Rectal smooth muscle tissue (tissue), 1 donor: Measurements from ENCODE around the gene RPS6KB1.
"Not testable (repeated sequence)": the region's sequence is repeated elsewhere in the genome, so short reads cannot be mapped to it uniquely, and the experiment has no call there.

Experiments used
- H3K27ac ChIP-seq: one replicate; pipeline ENCODE4 v1.7.0; 2013; ENCODE audit warnings: low read depth, low read length, inconsistent platforms
- H3K27me3 ChIP-seq: one replicate; pipeline ENCODE4 v1.7.0; 2013; ENCODE audit warnings: low read length; ENCODE audit not compliant: control insufficient read depth, insufficient read depth
- H3K36me3 ChIP-seq: one replicate; pipeline ENCODE4 v1.7.0; 2013; ENCODE audit warnings: low read length; ENCODE audit not compliant: control insufficient read depth, insufficient read depth
- H3K4me1 ChIP-seq: one replicate; pipeline ENCODE4 v1.7.0; 2013; ENCODE audit warnings: low read length; ENCODE audit not compliant: control insufficient read depth, insufficient read depth
- H3K4me3 ChIP-seq: one replicate; pipeline ENCODE4 v1.7.0; 2013; ENCODE audit warnings: low read length
- H3K9ac ChIP-seq: one replicate; pipeline ENCODE4 v1.7.0; 2013; ENCODE audit warnings: low read length

Gene RPS6KB1

DNA sequence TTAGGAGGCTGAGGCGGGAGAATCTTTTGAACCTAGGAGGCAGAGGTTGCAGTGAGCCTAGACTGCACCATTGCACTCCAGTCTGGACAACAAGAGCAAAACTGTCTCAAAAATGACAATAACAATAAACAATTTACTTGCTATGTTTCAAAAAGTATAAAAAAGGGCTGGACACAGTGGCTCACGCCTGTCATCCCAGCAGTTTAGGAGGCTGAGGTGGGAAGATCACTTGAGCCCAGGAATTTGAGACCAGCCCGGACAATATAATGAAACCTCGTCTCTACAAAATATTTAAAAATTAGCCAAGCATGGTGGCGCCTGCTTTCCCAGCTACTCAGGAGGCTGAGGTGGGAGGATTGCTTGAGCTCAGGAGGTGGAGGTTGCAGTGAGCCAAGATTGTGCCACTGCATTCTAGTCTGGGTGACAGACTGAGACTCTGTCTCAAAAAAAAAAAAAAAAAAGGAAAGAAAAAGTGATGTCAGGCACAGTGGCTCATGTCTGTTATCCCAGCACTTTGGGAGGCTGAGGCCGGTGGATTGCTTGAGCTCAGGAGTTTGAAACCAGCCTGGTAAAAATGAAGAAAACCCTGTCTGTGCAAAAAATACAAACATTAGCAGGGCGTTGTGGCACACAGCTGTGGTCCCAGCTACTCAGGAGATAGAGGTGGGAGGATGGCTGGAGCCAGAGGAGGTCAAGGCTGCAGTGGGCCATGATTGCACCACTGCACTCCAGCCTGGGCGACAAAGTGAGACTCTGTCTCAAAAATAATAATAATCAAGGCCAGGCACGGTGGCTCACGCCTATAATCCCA, 38.8 kb upstream of the RPS6KB1 start:
- not testable (repeated sequence) for H3K4me3 ChIP-seq, H3K27me3 ChIP-seq, H3K9ac ChIP-seq, H3K36me3 ChIP-seq
- Histone ChIP-seq H3K4me1 (peaks cover 15% of the 10 kb centered on the region), H3K27ac (peak overlapping the region; percentile 96)

DNA sequence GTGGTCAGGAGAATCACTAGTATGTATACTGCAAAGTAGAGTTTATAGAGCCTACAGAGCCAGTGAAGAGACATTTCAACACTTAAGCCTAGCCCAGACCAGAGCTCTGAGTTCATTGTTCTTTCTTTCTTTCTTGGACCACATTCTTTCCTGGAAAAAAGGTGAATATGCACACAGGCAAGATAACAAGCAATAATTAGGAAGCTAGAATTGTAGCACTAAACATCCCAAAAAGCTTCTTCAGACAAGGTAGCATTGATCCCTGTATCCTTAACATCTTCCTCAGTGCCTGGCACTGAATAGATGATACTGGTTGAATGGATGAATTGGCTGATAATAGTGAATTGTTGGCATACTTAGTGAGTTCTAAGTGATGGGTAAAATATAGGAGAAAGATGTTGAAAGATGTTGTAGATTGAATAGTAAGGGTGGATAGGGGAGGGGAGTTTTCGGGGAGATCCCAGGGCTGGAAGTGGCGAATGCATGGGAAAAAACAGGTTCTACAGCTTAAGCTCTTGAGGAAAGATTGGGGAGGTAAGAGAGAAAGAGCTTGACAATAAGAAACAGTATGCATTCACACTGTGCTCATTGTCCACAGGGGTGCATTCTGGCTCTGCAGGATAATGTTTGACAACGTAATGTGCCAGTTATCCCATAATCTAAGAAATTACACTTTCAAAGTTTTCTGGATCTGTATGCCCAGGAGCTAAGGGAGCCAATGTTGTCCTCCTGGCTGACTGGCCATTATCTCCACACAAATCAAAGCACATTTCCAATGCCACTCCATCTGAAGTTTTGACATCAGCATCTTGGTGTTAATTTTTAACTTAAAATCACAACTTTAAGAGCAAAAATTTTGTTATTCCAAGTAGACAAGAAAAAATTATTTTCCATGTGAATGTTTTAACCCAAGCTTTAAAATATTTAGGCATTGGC, 35.8 kb upstream of the RPS6KB1 start:
- Histone ChIP-seq H3K36me3 (no peaks in the 10 kb centered on the region), H3K9ac (no peak overlapping the region), H3K4me1 (peaks cover 5% of the 10 kb centered on the region), H3K27me3 (no peaks in the 10 kb centered on the region), H3K4me3 (no peak overlapping the region), H3K27ac (no peak overlapping the region)

DNA sequence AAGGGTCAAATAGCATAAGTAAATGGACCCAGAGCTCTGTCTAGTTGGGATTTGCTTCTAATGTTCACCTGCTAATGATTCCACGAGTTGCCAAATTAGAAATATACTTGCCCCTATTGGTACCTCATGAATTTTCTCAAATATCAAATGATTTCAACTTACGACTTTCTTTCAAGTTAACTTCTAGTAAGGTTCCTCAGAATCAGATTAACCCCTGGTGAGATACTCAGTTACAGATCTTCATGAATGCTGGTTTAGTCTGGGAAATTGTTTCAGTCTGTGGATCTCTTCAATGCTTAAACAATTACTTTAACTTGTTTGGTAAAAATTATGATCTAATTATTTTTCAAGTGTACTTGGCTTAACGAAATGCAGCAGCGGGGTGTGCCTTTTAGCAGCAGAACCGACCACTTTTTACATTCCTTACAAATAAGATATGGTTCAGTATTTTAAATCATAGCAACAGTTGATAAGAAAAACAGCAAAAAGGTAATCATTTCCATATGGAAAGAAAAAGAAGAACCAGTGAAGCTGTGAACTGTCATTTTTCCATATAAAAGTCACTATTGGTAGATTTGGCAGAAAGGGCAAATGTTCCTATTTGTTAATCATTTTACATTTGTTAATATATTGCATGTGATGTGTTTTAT, 34.6 kb upstream of the RPS6KB1 start:
- Histone ChIP-seq H3K4me1 (no peaks in the 10 kb centered on the region), H3K27me3 (no peaks in the 10 kb centered on the region), H3K9ac (no peak overlapping the region), H3K27ac (no peak overlapping the region), H3K36me3 (peaks cover 4% of the 10 kb centered on the region), H3K4me3 (no peak overlapping the region)

DNA sequence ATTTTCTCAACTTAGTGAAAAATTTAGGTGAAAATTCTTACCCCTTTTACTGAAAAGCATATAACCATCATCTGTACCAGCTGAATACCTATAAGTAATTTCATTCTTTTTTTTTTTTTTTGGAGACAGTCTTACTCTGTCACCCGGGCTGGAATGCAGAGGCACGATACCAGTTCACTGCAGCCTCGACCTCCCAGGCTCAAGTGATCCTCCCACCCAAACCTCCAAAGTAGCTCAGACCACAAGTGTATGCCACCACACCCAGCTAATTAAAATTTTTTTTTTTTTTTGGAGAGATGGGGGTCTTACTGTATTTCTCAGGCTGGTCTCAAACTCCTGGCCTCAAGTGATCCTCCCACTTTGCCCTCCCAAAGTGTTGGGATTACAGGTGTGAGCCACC, 34.0 kb upstream of the RPS6KB1 start:
- H3K4me1 ChIP-seq, result no peaks in the 10 kb centered on the region
- no peaks in the 10 kb centered on the region for H3K27me3 ChIP-seq
- H3K27ac ChIP-seq, result peak overlapping the region; percentile 9

DNA sequence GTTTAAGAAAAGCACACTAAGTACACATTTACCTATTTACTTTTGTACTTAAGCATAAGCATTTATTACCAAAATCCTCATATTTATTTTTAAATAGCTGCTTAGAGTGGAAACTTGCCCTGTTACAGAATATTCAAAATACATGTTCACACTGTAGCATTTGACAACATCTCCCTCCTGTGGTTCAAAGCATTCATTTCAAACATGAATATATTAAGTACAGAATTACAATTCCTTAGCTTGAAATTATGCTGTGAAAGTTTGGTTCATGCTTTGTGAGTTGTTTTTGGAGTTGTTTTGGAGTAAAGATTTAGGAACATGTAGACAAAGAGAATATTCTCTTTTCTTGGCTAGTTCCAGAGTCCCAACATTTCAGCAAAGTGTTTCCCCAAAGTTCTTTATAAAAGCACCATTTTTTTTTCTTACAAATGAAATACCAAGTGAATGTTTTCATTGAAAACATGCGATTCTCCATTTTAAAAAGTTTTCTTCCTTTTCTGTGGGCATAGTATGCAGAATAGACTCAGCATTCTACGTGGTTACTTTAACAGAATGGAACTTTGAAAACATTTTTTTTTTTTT, 33.4 kb upstream of the RPS6KB1 start:
- Histone ChIP-seq H3K36me3 (peaks cover 4% of the 10 kb centered on the region), H3K9ac (no peak overlapping the region), H3K4me1 (no peaks in the 10 kb centered on the region), H3K4me3 (no peak overlapping the region), H3K27ac (no peak overlapping the region), H3K27me3 (no peaks in the 10 kb centered on the region)

More for the DNA sequence above, 34.0 kb upstream of the RPS6KB1 start:
- Histone ChIP-seq H3K9ac (no peak overlapping the region), H3K4me3 (no peak overlapping the region), H3K36me3 (peaks cover 4% of the 10 kb centered on the region)

DNA sequence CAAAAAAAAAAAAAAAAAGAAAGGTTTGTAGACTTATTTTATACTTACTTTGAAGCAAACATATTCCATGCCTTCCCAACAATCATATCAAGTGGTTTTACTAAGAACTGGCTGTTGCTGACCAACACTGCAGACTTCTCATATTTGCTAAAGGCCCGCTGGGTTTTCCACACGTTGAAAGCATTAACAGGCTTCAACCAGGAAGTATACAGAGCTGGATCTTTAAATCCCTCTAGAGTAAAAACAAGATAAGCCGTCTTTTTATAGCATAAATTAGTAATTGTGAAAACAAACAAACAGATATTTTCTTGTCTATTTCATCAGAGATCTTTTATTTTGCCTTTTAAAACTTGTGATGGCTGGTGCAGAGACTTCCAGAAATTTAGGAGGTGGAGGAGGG, 29.3 kb upstream of the RPS6KB1 start:
- Histone ChIP-seq H3K27ac (no peak overlapping the region), H3K36me3 (peaks cover 4% of the 10 kb centered on the region), H3K4me3 (no peak overlapping the region), H3K27me3 (no peaks in the 10 kb centered on the region), H3K4me1 (no peaks in the 10 kb centered on the region), H3K9ac (no peak overlapping the region)

DNA sequence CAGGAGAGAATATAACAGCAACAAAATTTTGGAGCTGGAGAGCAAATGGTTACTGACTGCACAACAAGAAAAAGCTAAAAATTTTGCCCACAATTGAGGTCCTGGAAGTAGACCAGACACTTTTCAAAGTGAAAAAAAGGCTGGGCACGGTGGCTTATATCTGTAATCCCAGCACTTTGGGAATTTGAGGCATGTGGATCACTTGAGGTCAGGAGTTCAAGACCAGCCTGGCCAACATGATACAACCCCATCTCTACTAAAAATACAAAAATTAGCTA, 23.0 kb upstream of the RPS6KB1 start:
- Histone ChIP-seq H3K27me3 (no peaks in the 10 kb centered on the region), H3K27ac (no peak overlapping the region), H3K4me1 (no peaks in the 10 kb centered on the region), H3K4me3 (no peak overlapping the region), H3K36me3 (peaks cover 4% of the 10 kb centered on the region), H3K9ac (no peak overlapping the region)

DNA sequence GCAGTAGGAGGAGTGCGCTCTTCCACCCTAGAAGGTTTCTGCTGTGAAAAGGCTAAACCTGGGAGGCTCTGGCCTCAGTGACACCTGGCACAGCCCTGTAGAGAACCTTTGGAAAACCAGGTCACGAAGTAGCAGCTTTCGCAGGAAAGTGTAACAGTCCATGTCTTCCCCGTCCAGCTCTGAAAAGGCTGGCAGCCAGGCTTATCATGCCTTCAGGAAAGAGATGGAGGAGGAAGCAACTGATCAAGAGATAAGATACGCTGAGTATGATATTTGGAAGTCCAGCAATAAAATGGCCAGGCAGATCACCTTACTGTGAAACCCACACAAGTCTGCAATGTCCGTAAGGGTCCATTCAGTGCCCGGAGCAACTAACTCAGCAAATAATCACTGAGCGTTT, 22.4 kb upstream of the RPS6KB1 start:
- Histone ChIP-seq H3K27me3 (no peaks in the 10 kb centered on the region), H3K36me3 (peaks cover 4% of the 10 kb centered on the region), H3K4me3 (no peak overlapping the region), H3K9ac (no peak overlapping the region), H3K27ac (no peak overlapping the region), H3K4me1 (no peaks in the 10 kb centered on the region)

DNA sequence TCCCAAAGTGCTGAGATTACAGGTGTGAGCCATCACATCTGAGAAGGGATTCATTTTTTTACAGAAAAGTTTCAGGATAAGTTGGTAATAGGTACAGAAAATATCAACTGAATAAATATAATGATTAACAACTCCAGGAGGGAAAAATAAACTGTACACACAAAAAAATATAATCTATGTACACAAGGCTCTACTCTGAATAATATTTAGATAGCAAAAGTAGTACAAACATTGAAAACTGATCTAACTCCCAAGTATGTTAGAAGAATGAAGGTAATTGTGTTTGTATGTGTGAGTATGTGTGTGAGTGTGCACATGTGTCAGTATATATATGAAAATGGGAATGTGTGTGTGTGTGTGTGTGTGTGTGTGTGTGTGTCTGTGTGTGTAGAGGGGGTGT, 20.6 kb upstream of the RPS6KB1 start:
- H3K36me3 ChIP-seq, result peaks cover 10% of the 10 kb centered on the region
- no peaks in the 10 kb centered on the region for H3K27me3 ChIP-seq
- no peaks in the 10 kb centered on the region for H3K4me1 ChIP-seq

DNA sequence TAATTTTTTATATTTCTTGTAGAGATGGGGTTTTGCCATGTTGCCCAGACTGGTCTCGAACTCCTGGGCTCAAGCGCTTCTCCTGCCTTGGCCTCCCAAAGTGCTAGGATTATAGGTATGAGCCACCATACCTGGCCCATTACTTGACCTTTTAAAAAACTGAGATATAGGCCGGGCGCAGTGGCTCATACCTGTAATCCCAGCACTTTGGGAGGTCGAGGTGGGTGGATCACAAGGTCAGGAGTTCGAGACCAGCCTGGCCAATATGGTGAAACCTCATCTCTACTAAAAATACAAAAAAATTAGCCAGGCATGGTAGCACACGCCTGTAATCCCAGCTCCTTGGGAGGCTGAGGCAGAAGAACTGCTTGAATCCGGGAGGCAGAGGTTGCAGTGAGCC, 19.5 kb upstream of the RPS6KB1 start:
- peaks cover 13% of the 10 kb centered on the region for H3K36me3 ChIP-seq
- not testable (repeated sequence) for H3K27me3 ChIP-seq, H3K4me1 ChIP-seq, H3K27ac ChIP-seq, H3K4me3 ChIP-seq, H3K9ac ChIP-seq

More for the DNA sequence above, 20.6 kb upstream of the RPS6KB1 start:
- Histone ChIP-seq H3K4me3 (no peak overlapping the region), H3K27ac (no peak overlapping the region), H3K9ac (no peak overlapping the region)

DNA sequence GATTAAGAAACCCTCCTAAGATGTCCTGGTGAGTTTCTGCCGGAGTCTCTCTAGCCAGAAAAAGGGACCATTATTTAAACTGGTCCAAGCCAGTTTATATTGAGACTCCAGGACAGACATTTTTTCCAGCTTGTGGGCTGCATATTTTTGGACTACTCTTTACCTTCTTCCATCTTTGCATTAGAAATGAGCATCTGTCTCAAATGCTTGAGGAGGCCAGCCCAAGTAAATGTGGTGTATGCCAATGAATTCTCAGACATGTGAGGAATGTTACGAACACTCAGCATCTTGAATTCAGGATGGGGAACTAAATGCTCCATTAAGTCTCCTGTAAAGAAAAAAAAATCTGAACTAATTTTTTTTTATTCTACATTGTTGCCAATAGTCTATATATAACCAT, 18.5 kb upstream of the RPS6KB1 start:
- Histone ChIP-seq H3K9ac (no peak overlapping the region), H3K4me3 (no peak overlapping the region), H3K27me3 (no peaks in the 10 kb centered on the region), H3K36me3 (peaks cover 13% of the 10 kb centered on the region), H3K4me1 (no peaks in the 10 kb centered on the region), H3K27ac (no peak overlapping the region)

DNA sequence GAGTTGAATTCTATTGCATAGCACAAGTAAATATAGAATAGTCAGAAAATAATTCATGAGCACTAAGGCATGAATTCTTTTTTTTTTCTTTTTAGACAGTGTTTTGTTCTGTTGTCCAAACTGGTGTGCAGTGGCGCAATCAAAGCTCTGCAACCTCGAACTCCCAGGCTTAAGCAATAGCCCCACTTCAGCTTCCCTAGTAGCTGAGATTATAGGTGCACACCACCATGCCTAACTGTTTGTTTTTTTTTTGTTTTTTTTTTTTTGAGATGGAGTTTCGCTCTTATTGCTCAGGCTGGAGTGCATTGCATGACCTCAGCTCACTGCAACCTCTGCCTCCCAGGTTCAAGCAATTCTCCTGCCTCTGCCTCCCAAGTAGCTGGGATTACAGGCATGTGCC, 16.8 kb upstream of the RPS6KB1 start:
- Histone ChIP-seq H3K27me3 (no peaks in the 10 kb centered on the region), H3K9ac (no peak overlapping the region), H3K36me3 (peaks cover 13% of the 10 kb centered on the region), H3K4me3 (no peak overlapping the region), H3K27ac (no peak overlapping the region), H3K4me1 (no peaks in the 10 kb centered on the region)
